Activated CD4-positive, alpha-beta T cell treated with anti-CD3 and anti-CD28 coated beads for 48 hours (primary cell): ENCODE measurements around the gene RASA3.
"Not testable (repeated sequence)": the region's sequence is repeated elsewhere in the genome, so short reads cannot be mapped to it uniquely, and the experiment has no call there.

Source experiments
- DNase-seq: peaks from one replicate; pipeline ENCODE4 v3.0.0-alpha.2; 2020

The RASA3 gene

GRCh38 chr13:114141261-114141996 lies 9.0 kb upstream of the RASA3 start:
- no peak for DNase-seq

DNA sequence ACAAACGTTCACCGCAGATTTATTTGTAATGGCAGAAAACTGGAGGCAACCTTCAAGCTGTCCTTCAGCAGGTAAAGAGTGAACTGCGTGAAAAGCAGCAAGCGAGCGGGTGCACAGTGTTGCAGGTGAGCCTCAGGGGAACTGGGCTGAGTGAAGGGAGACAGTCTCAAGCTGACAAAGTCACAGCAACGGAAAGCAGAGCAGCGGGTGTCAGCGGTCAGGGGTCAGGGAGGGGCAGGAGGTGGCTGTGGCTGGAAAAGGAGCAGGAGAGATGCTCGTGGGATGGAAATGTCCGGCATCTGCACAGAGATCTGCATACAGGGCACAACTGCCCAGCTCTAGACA lies 8.5 kb upstream of the RASA3 start:
- peak; percentile 48 for DNase-seq

GRCh38 chr13:114140131-114140905 lies 7.9 kb upstream of the RASA3 start:
- peak; percentile 46 for DNase-seq

- DNase-seq: no peak
Observed at GRCh38 chr13:114136576-114136975, 4.2 kb upstream of the RASA3 start.

- no peak for DNase-seq
Observed at GRCh38 chr13:114135731-114136171, 3.3 kb upstream of the RASA3 start.

- DNase-seq: no peak
Observed at GRCh38 chr13:114134944-114135610, 2.7 kb upstream of the RASA3 start.

DNA sequence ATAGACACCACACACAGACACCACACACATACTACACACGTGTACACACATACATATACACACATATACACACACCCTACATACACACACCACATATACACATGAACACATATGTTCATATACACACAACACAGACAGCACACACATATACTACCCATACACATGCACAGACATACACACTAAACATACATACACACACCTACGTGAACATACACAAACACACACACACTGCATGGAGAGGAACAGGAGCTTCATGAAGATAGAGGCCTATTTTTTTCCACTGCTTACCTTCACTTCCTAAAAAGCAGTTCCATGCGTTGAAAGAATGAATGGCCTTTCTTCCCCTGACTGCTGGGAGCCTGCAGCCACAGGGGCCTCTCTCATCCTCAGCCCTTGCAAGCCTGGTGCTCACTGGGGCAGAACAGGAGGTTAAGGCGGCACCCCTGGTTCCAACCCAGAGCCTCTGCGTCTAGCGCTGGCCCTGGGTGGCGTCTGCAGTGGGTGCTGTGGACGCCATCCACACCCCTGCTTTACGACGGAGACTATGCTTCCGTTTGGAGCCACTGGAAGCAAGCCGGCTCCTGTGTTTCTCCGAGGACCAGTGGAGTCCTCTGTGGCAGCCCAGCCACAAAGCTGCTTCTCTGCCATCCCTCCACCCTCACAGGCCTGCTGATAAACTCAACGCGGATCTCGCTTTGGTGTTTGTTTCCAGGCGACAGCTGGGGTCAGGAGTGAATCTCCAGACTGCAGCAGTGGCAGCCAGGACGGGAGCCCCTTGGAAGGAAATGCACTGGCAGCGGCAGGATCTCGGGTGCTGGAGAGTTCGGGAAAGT lies 1.9 kb upstream of the RASA3 start:
- DNase-seq: peak; percentile 23

- DNase-seq: not testable (repeated sequence)
Observed at GRCh38 chr13:114133552-114133951, 1.1 kb upstream of the RASA3 start.

- not testable (repeated sequence) for DNase-seq
Observed at GRCh38 chr13:114133126-114133525, 703 bp upstream of the RASA3 start.

- DNase-seq: peak; percentile 43
Observed at GRCh38 chr13:114131583-114132418, 622 bp downstream of the RASA3 start.

- peak; percentile 71 for DNase-seq
Observed at GRCh38 chr13:114130837-114131582, 1.4 kb downstream of the RASA3 start.

- DNase-seq: no peak
Observed at GRCh38 chr13:114130131-114130836, 2.1 kb downstream of the RASA3 start.

- peak; percentile 69 for DNase-seq
Observed at GRCh38 chr13:114129649-114130062, 2.8 kb downstream of the RASA3 start.

DNA sequence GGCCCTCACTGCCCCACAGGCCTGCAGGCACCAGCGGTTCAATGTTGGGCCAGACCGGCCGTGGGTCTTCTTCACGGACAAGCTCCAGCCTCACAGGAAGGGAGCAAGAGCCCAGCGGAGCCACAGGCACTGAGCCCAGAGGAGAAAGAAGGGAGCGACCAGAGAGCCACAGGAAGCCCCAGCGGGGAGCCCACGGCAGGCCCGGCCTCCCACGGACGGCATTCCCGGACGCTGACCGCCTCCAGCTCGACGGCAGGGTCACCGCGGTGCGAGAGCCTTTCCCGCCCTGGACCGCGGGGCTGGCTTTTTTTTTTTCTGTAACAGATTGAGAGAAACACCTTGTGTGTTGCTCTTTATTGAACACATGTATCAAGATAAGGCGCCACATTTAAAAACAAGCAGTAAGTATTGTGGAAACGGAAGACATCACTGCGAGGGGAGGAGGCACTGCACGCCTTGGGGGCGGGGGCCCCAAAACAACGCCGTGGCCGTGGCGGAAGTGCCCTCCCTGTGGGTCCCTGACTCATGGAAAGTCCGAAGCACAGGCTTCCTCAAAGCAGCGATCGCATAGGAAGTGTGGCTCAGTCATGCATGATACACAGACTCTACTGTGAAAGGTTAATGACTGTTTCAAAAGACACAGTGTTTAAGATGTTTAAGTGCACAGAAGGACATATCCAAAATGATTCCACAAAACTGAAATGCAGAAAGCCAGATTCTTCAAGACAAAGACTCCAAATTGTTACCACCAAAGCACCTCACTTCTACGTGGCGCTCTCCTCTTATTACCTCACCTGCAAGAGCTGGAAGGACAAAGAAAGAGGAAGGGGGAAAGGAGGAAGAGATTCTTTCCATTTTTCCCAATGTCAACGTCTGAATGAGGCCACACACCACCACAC lies 3.5 kb downstream of the RASA3 start:
- DNase-seq: peak; percentile 93

DNA sequence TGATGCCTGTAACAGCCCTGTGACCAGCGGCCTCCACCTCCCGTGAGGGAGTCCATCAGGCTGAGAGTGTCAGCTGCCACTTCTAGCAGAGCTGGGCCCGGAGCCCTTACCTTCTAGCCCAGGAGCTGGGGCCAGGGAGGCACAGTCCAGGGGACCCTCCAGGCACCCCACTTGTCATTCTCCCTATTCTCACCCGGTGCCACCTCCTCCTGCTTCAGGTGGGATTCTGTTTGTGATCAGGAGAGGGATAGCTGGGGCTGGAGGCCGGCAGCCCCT lies 4.1 kb downstream of the RASA3 start:
- DNase-seq: no peak

DNA sequence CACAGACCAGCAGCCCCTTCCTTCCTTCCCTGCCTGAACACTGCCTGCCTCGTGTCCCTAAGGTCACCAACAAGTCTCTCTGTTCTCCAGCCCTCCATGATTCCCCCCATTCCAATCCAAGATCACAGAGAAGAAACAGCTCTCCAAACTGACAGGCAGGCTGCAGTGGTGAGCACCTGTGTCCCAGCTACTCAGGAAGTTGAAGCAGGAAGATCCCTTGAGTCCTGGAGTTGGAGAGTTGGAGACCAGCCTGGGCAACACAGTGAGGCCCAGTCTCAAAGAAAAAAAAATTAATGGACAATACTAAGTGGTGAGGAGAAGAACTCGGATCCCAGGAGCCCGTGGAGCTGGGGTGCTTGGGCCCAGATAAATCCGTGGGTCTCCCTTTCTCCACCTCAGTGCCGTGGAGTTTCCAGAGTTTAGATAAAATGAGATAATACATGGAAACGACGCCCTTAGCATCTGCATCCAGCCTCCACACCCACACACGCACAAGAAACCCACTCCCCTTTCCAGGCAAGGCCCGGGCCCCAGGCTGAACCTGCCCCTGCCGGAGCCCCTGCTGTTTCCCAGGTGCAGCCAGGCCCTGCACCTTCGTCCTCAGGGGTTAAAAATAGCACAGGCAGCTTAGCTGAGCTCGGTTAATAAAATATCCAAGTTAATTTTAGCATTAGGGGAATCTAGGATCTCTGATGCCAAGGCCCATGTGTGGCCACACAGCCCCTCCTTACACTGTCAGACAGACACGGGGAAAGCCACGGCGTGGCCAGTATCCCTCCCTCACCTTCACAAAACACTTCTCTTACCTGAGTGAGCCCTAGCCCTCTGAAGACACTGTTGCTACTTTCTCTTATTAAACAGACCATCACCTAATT lies 4.7 kb downstream of the RASA3 start:
- no peak for DNase-seq

DNA sequence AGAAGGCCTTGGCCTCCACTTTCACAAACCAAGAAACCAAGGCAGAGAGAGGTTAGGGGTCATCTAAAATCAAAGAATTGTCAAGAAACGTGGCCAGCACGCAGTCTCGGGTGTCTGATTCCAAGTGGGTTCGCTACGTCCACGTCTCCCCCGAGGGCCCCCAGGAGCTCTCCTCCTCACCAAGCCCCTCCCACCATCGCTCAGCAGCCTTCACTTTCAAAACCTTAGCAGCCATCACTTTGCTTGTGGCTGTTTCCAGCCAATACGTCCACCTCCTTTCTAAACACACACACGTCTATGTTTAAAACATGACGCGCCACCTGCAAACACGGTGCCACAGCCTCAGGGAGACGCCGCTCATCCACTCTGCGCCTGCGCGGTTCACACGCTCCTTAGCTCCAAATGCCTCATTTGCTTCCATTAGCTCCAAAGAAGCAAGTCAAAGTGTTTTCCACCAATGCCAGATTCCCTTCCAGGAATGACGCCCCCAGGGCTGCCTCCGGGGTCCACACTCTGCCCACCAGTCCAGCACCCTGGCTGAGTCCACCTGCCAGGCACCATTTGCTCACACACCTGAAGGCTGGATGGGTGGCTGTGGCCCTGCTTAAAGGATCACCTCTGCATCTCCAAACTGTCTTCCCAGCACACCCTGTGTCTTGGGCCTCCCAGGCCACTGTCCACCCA lies 5.5 kb downstream of the RASA3 start:
- DNase-seq: no peak

DNA sequence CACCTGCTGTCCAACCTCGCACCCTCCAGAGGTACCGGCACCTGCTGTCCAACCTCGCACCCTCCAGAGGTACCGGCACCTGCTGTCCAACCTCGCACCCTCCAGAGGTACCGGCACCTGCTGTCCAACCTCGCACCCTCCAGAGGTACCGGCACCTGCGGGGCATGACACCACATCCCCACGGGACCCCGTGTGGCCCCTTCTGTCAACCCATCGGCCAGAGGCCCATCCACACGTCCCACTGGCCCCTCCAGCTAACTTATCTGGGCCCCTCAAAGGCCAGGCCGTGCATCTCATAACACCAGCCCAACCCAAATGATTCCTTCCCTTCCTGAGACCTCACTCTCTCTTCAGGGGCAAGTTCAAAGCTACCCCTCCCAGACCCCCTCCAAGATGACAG lies 6.3 kb downstream of the RASA3 start:
- not testable (repeated sequence) for DNase-seq
